ENCODE measurements around the gene C20orf144.

Gene C20orf144

GRCh38 chr20:33710681-33711445 lies 48.7 kb downstream of the C20orf144 start:
- Histone ChIP-seq H3K4me3 (ENCODE audit: insufficient read depth, low read depth, low read length) (no peak overlapping the region), H3K27me3 (ENCODE audit: control insufficient read depth, insufficient read depth, low read length, poor library complexity, severe bottlenecking) (no peaks in the 10 kb centered on the region), H3K27ac (ENCODE audit: insufficient read depth, low read depth, low read length, poor library complexity, severe bottlenecking) (no peak overlapping the region), H3K4me1 (ENCODE audit: control insufficient read depth, insufficient read depth, low read length) (no peaks in the 10 kb centered on the region), H3K9me3 (ENCODE audit: control insufficient read depth, low read length) (no peaks in the 10 kb centered on the region), H3K36me3 (ENCODE audit: control insufficient read depth, insufficient read depth, low read length) (no peaks in the 10 kb centered on the region)
- 85 to 88% methylated on average over 14 of the region's 14 CpGs for WGBS, 2 experiments

- Histone ChIP-seq H3K27ac (ENCODE audit: insufficient read depth, low read depth, low read length, poor library complexity, severe bottlenecking) (no peak overlapping the region), H3K27me3 (ENCODE audit: control insufficient read depth, insufficient read depth, low read length, poor library complexity, severe bottlenecking) (no peaks in the 10 kb centered on the region), H3K36me3 (ENCODE audit: control insufficient read depth, insufficient read depth, low read length) (no peaks in the 10 kb centered on the region), H3K4me1 (ENCODE audit: control insufficient read depth, insufficient read depth, low read length) (no peaks in the 10 kb centered on the region), H3K9me3 (ENCODE audit: control insufficient read depth, low read length) (no peaks in the 10 kb centered on the region), H3K4me3 (ENCODE audit: insufficient read depth, low read depth, low read length) (no peak overlapping the region)
- WGBS, 2 experiments = 50 to 58% methylated on average over 1 of the region's 1 CpG
Observed at GRCh38 chr20:33711446-33711738, 49.3 kb downstream of the C20orf144 start.

Measured in ectodermal cell (in vitro differentiated cells).